Neural progenitor cell (in vitro differentiated cells): ENCODE measurements around the gene CA14. TPM values are rescaled to one million over a fixed set of nuclear protein-coding genes. Genes with fewer than 3 reads are reported as not detected.
"Not testable (repeated sequence)": the region's sequence is repeated elsewhere in the genome, so short reads cannot be mapped to it uniquely, and the experiment has no call there.

Source experiments
- DNase-seq: peaks from one replicate; pipeline ENCODE4 v3.0.0-alpha.2; 2016; ENCODE audit warnings: low spot score
- H2AFZ ChIP-seq: fragments of 200-600 bp; sonication (generic); replicated peaks from 2 replicates; pipeline ENCODE4 v1.6.1; 2016; ENCODE audit warnings: antibody characterized with exemption
- H3F3A ChIP-seq: fragments of 200-600 bp; sonication (generic); 2 replicates; pipeline ENCODE4 v1.6.1; 2016; ENCODE audit warnings: antibody characterized with exemption, low read depth
- H3K27ac ChIP-seq: fragments of 200-600 bp; sonication (generic); 2 replicates; pipeline ENCODE4 v1.5.1; 2016; ENCODE audit warnings: mild to moderate bottlenecking
- H3K27me3 ChIP-seq: fragments of 200-600 bp; sonication (generic); 2 replicates; pipeline ENCODE4 v1.6.1; 2016; ENCODE audit warnings: mild to moderate bottlenecking, moderate library complexity
- H3K36me3 ChIP-seq: fragments of 200-600 bp; sonication (generic); 2 replicates; pipeline ENCODE4 v1.5.1; 2016
- H3K4me1 ChIP-seq: fragments of 200-600 bp; sonication (generic); 2 replicates; pipeline ENCODE4 v1.6.1; 2016; ENCODE audit warnings: mixed run types
- H3K4me2 ChIP-seq: fragments of 200-600 bp; sonication (generic); 2 replicates; pipeline ENCODE4 v1.6.1; 2016
- H3K4me3 ChIP-seq: fragments of 200-600 bp; sonication (generic); 2 replicates; pipeline ENCODE4 v1.5.1; 2016
- H3K79me2 ChIP-seq: fragments of 200-600 bp; sonication (generic); 2 replicates; pipeline ENCODE4 v1.6.1; 2016; ENCODE audit warnings: low read depth
- H3K9ac ChIP-seq: fragments of 200-600 bp; sonication (generic); 2 replicates; pipeline ENCODE4 v1.6.1; 2016
- H3K9me3 ChIP-seq: fragments of 200-600 bp; sonication (generic); 2 replicates; pipeline ENCODE4 v1.5.1; 2016; ENCODE audit warnings: low read depth
- H4K20me1 ChIP-seq: fragments of 200-600 bp; sonication (generic); 2 replicates; pipeline ENCODE4 v1.6.1; 2016; ENCODE audit warnings: low read depth
- H3K27ac Mint-ChIP-seq: 3 replicates; pipeline ENCODE4 v1.8.0; 2021; ENCODE audit warnings: mixed read lengths
- H3K27me3 Mint-ChIP-seq: 2 replicates; pipeline ENCODE4 v1.8.0; 2022; ENCODE audit warnings: low read depth, mild to moderate bottlenecking, inconsistent platforms, moderate library complexity, mixed read lengths; ENCODE audit not compliant: insufficient read depth
- H3K36me3 Mint-ChIP-seq: 3 replicates; pipeline ENCODE4 v1.8.0; 2021; ENCODE audit warnings: mixed read lengths
- H3K4me1 Mint-ChIP-seq: 3 replicates; pipeline ENCODE4 v1.8.0; 2021; ENCODE audit warnings: mixed read lengths
- H3K4me3 Mint-ChIP-seq: 3 replicates; pipeline ENCODE4 v1.8.0; 2021; ENCODE audit warnings: mild to moderate bottlenecking, moderate library complexity, mixed read lengths
- H3K9me3 Mint-ChIP-seq: 3 replicates; pipeline ENCODE4 v1.8.0; 2020; ENCODE audit warnings: mixed read lengths
- CTCF ChIP-seq: fragments of 200-600 bp; sonication (generic); IDR thresholded peaks from 2 replicates; pipeline ENCODE4 v1.5.1; 2017; ENCODE audit warnings: antibody characterized with exemption, mild to moderate bottlenecking
- EZH2 ChIP-seq: fragments of 200-600 bp; sonication (generic); IDR thresholded peaks from 2 replicates; pipeline ENCODE4 v1.6.1; 2017; ENCODE audit warnings: antibody characterized with exemption, mild to moderate bottlenecking, moderate library complexity
- EZH2phosphoT487 ChIP-seq: fragments of 200-600 bp; sonication (generic); IDR thresholded peaks from 2 replicates; pipeline ENCODE4 v1.6.1; 2017; ENCODE audit warnings: antibody characterized with exemption
- total RNA-seq: library from RNA; depleted of rRNA; stranded (reverse); fragments of >200 nt; gene quantifications from 2 replicates; pipeline ENCODE4 v1.2.3, GENCODE V29; 2015; ENCODE audit warnings: low replicate concordance

Gene CA14
- 56.4 and 64.4 TPM in 2 replicates for total RNA-seq

GRCh38 chr1:150257624-150258585 lies at the start of gene CA14:
Gene CA14 (plus strand): TSS chr1:150257774. CDS start chr1:150258129, 355 bp downstream.
- Histone ChIP-seq H3K27me3 (no peaks in the 10 kb centered on the region), H3K27ac (peak within 1 kb of the TSS; percentile 98), H3K4me2 (peak within 1 kb of the TSS; percentile 99), H3F3A (peaks cover 62% of the 10 kb centered on the region), H4K20me1 (no peaks in the 10 kb centered on the region), H3K36me3 (no peaks in the 10 kb centered on the region), H3K4me3 (peak within 1 kb of the TSS; percentile 84), H3K9ac (peak within 1 kb of the TSS; percentile 67), H3K79me2 (peaks cover 48% of the 10 kb centered on the region), H2AFZ (no peak within 1 kb of the TSS), H3K9me3 (no peaks in the 10 kb centered on the region), H3K4me1 (peaks cover 23% of the 10 kb centered on the region)
- peaks cover 12% of the 10 kb centered on the region for H3K36me3 Mint-ChIP-seq
- peaks cover 12% of the 10 kb centered on the region for H3K27me3 Mint-ChIP-seq
- peak within 1 kb of the TSS; percentile 93 for H3K4me3 Mint-ChIP-seq
- peak within 1 kb of the TSS; percentile 95 for H3K27ac Mint-ChIP-seq
- peak; percentile 80 for DNase-seq
- peaks cover 54% of the 10 kb centered on the region for H3K4me1 Mint-ChIP-seq
- H3K9me3 Mint-ChIP-seq = no peaks in the 10 kb centered on the region
- TF ChIP-seq EZH2 = no peak
- no peak for TF ChIP-seq CTCF
- TF ChIP-seq EZH2phosphoT487 = no peak

- H3K27ac Mint-ChIP-seq, H2AFZ ChIP-seq, DNase-seq, H3K4me1 ChIP-seq, H3K4me3 Mint-ChIP-seq, H3K27me3 ChIP-seq, H3K36me3 Mint-ChIP-seq, H3K4me1 Mint-ChIP-seq, H3K79me2 ChIP-seq, H3K27ac ChIP-seq, H3K36me3 ChIP-seq, H3K4me2 ChIP-seq, H3K4me3 ChIP-seq, H3K9ac ChIP-seq, H3K27me3 Mint-ChIP-seq, H3K9me3 Mint-ChIP-seq, H3K9me3 ChIP-seq, H4K20me1 ChIP-seq: not testable (repeated sequence)
- H3F3A ChIP-seq = peaks cover 14% of the 10 kb centered on the region
These were observed 49.1 kb upstream of the CA14 start for GRCh38 chr1:150208460-150208859.

GRCh38 chr1:150210091-150210490 lies 47.5 kb upstream of the CA14 start:
- H3K27ac Mint-ChIP-seq = no peak overlapping the region
- TF ChIP-seq CTCF (no peak), EZH2phosphoT487 (no peak), EZH2 (no peak)
- DNase-seq = no peak
- no peaks in the 10 kb centered on the region for H3K9me3 Mint-ChIP-seq
- no peaks in the 10 kb centered on the region for H3K36me3 ChIP-seq
- H3F3A ChIP-seq = peaks cover 27% of the 10 kb centered on the region
- H3K79me2 ChIP-seq = no peaks in the 10 kb centered on the region
- H3K4me3 ChIP-seq = no peak overlapping the region
- H3K4me3 Mint-ChIP-seq = no peak overlapping the region
- H3K4me1 ChIP-seq = peaks cover 3% of the 10 kb centered on the region
- no peak overlapping the region for H3K27ac ChIP-seq
- no peaks in the 10 kb centered on the region for H3K9me3 ChIP-seq
- H3K27me3 ChIP-seq = no peaks in the 10 kb centered on the region
- no peaks in the 10 kb centered on the region for H4K20me1 ChIP-seq
- H3K36me3 Mint-ChIP-seq = no peaks in the 10 kb centered on the region
- no peaks in the 10 kb centered on the region for H3K27me3 Mint-ChIP-seq
- no peak overlapping the region for H3K4me2 ChIP-seq
- H3K4me1 Mint-ChIP-seq = peaks cover 16% of the 10 kb centered on the region
- H2AFZ ChIP-seq = no peak overlapping the region
- H3K9ac ChIP-seq = no peak overlapping the region

GRCh38 chr1:150210706-150211105 lies 46.9 kb upstream of the CA14 start:
- H3K4me2 ChIP-seq = no peak overlapping the region
- no peaks in the 10 kb centered on the region for H3K9me3 ChIP-seq
- Mint-ChIP-seq H3K4me3 (no peak overlapping the region), H3K9me3 (no peaks in the 10 kb centered on the region), H3K27ac (no peak overlapping the region), H3K27me3 (no peaks in the 10 kb centered on the region), H3K4me1 (peaks cover 16% of the 10 kb centered on the region), H3K36me3 (no peaks in the 10 kb centered on the region)
- no peak overlapping the region for H3K4me3 ChIP-seq
- H3K27me3 ChIP-seq = no peaks in the 10 kb centered on the region
- H2AFZ ChIP-seq = no peak overlapping the region
- no peaks in the 10 kb centered on the region for H3K79me2 ChIP-seq
- H3K9ac ChIP-seq = no peak overlapping the region
- H4K20me1 ChIP-seq = no peaks in the 10 kb centered on the region
- peaks cover 33% of the 10 kb centered on the region for H3F3A ChIP-seq
- TF ChIP-seq EZH2phosphoT487 (no peak), CTCF (no peak), EZH2 (no peak)
- peaks cover 3% of the 10 kb centered on the region for H3K4me1 ChIP-seq
- DNase-seq = no peak
- no peak overlapping the region for H3K27ac ChIP-seq
- no peaks in the 10 kb centered on the region for H3K36me3 ChIP-seq
